IMR-90 (cell line): Measurements from ENCODE around the gene SRGAP3. TPM values are rescaled to one million over a fixed set of nuclear protein-coding genes. Genes with fewer than 3 reads are reported as not detected.

Source experiments
- ATAC-seq: fragments of 200-7000 bp; cut with Tn5 transposase; 2 replicates; pipeline ENCODE4 v1.9.1; 2020; ENCODE audit warnings: low read depth, mild to moderate bottlenecking, moderate library complexity
- BruUV-seq: library from RNA; stranded (reverse); fragments of 400-500 nt; replicated peaks from 2 replicates; lab custom pipeline; 2021; lab: Mats Ljungman, UMichigan
- CTCF ChIA-PET: fragments of 300-600 bp; formaldehyde crosslinking; extraction: SDS; loops from one replicate; lab custom pipeline; 2021; ENCODE audit warnings: antibody characterized with exemption; lab: Yijun Ruan, JAX
- POLR2A ChIA-PET: fragments of 300-600 bp; sonication (Branson Sonifier 250); formaldehyde crosslinking; loops from one replicate; lab custom pipeline; 2022; ENCODE audit warnings: antibody characterized with exemption; ENCODE audit not compliant: unreplicated experiment; lab: Charles Lee
- DNase-seq: peaks from one replicate; pipeline ENCODE4 v3.0.0; 2013
- H2AFZ ChIP-seq: replicated peaks from 2 replicates; pipeline ENCODE3; 2013; ENCODE audit warnings: low read length, mild to moderate bottlenecking; ENCODE audit not compliant: poor library complexity
- H2AK5ac ChIP-seq: 2 replicates; pipeline ENCODE4 v1.6.1; 2013; ENCODE audit warnings: low read depth, low read length, inconsistent platforms
- H2AK9ac ChIP-seq: replicated peaks from 2 replicates; pipeline ENCODE3; 2013; ENCODE audit warnings: mild to moderate bottlenecking, low read depth, low read length, moderate library complexity; ENCODE audit not compliant: poor library complexity
- H2BK120ac ChIP-seq: 2 replicates; pipeline ENCODE4 v1.6.1; 2013; ENCODE audit warnings: low read depth, low read length, inconsistent platforms
- H2BK15ac ChIP-seq: 3 replicates; pipeline ENCODE4 v1.6.1; 2013; ENCODE audit warnings: low read depth, low read length, inconsistent platforms
- H2BK20ac ChIP-seq: 2 replicates; pipeline ENCODE4 v1.6.1; 2013; ENCODE audit warnings: low read depth, mild to moderate bottlenecking, inconsistent platforms, low read length, moderate library complexity
- H2BK5ac ChIP-seq: 2 replicates; pipeline ENCODE4 v1.6.1; 2013; ENCODE audit warnings: mild to moderate bottlenecking, low read depth, low read length, inconsistent platforms; ENCODE audit not compliant: poor library complexity, severe bottlenecking
- H3K14ac ChIP-seq: replicated peaks from 2 replicates; pipeline ENCODE4 v1.6.1; 2013; ENCODE audit warnings: low read depth, low read length, inconsistent platforms
- H3K18ac ChIP-seq: 2 replicates; pipeline ENCODE4 v1.6.1; 2013; ENCODE audit warnings: low read depth, low read length, control low read depth
- H3K23ac ChIP-seq: 2 replicates; pipeline ENCODE4 v1.6.1; 2013; ENCODE audit warnings: low read depth, low read length, inconsistent platforms
- H3K27ac ChIP-seq: 2 replicates; pipeline ENCODE4 v1.5.1; 2013; ENCODE audit warnings: mild to moderate bottlenecking, control low read depth, low read length; ENCODE audit not compliant: insufficient read depth
- H3K27me3 ChIP-seq: 2 replicates; pipeline ENCODE4 v1.6.1; 2013; ENCODE audit warnings: low read length; ENCODE audit not compliant: control insufficient read depth, insufficient read depth
- H3K36me3 ChIP-seq: 2 replicates; pipeline ENCODE4 v1.6.1; 2013; ENCODE audit warnings: low read length, mixed read lengths; ENCODE audit not compliant: control insufficient read depth, insufficient read depth
- H3K4ac ChIP-seq: 2 replicates; pipeline ENCODE4 v1.6.1; 2013; ENCODE audit warnings: low read depth, low read length, inconsistent platforms
- H3K4me1 ChIP-seq: 2 replicates; pipeline ENCODE4 v1.6.1; 2013; ENCODE audit warnings: low read length, mixed read lengths; ENCODE audit not compliant: control insufficient read depth, insufficient read depth
- H3K4me2 ChIP-seq: 2 replicates; pipeline ENCODE4 v1.6.1; 2013; ENCODE audit warnings: low read depth, mild to moderate bottlenecking, control low read depth, low read length, moderate library complexity
- H3K4me3 ChIP-seq: 2 replicates; pipeline ENCODE4 v1.5.1; 2013; ENCODE audit warnings: low read depth, mild to moderate bottlenecking, control low read depth, low read length, moderate library complexity; ENCODE audit not compliant: insufficient read depth
- H3K56ac ChIP-seq: 2 replicates; pipeline ENCODE4 v1.6.1; 2013; ENCODE audit warnings: low read length, inconsistent platforms; ENCODE audit not compliant: insufficient read depth; ENCODE audit errors: extremely low read depth
- H3K79me1 ChIP-seq, 2 experiments: 2 replicates each; pipeline ENCODE4 v1.6.1; 2013; ENCODE audit warnings: low read length in 2 of 2, inconsistent platforms in 1 of 2, low read depth in 1 of 2
- H3K9ac ChIP-seq: 2 replicates; pipeline ENCODE4 v1.6.1; 2013; ENCODE audit warnings: low read depth, low read length, control low read depth
- H3K9me1 ChIP-seq: 2 replicates; pipeline ENCODE4 v1.6.1; 2013; ENCODE audit warnings: low read length, inconsistent platforms; ENCODE audit not compliant: insufficient read depth
- H3K9me3 ChIP-seq: 2 replicates; pipeline ENCODE4 v1.6.1; 2013; ENCODE audit warnings: low read length; ENCODE audit not compliant: control insufficient read depth, insufficient read depth
- H4K20me1 ChIP-seq: 2 replicates; pipeline ENCODE4 v1.6.1; 2013; ENCODE audit warnings: low read length, inconsistent platforms; ENCODE audit not compliant: insufficient read depth
- H4K5ac ChIP-seq: 2 replicates; pipeline ENCODE4 v1.6.1; 2013; ENCODE audit warnings: mild to moderate bottlenecking, low read depth, low read length, control low read depth
- H4K8ac ChIP-seq, 2 experiments: 2 replicates each; pipeline ENCODE4 v1.6.1; 2013; ENCODE audit warnings: low read depth in 2 of 2, low read length in 2 of 2, control low read depth in 1 of 2, inconsistent platforms in 1 of 2
- H4K91ac ChIP-seq: 2 replicates; pipeline ENCODE4 v1.6.1; 2013; ENCODE audit warnings: low read depth, low read length, inconsistent platforms; ENCODE audit not compliant: insufficient read depth
- BHLHE40 ChIP-seq: fragments of 150-350 bp; IDR thresholded peaks from 2 replicates; pipeline ENCODE4 v1.6.1; 2016; ENCODE audit warnings: mild to moderate bottlenecking, low read depth, low read length
- CEBPB ChIP-seq: IDR thresholded peaks from 2 replicates; pipeline ENCODE4 v1.6.1; 2012; ENCODE audit warnings: low read depth, low read length, improper control_type of control experiment
- CHD1 ChIP-seq: IDR thresholded peaks from 2 replicates; pipeline ENCODE4 v1.6.1; 2012; ENCODE audit warnings: low read depth, low read length, improper control_type of control experiment
- ELK1 ChIP-seq: fragments of 150-350 bp; IDR thresholded peaks from 2 replicates; pipeline ENCODE4 v1.6.1; 2016; ENCODE audit warnings: low read depth, mild to moderate bottlenecking, low read length, moderate library complexity, borderline replicate concordance
- FOS ChIP-seq: fragments of 150-350 bp; IDR thresholded peaks from 2 replicates; pipeline ENCODE4 v1.6.1; 2016; ENCODE audit warnings: low read depth, low read length
- MAFK ChIP-seq: IDR thresholded peaks from 2 replicates; pipeline ENCODE4 v1.6.1; 2012; ENCODE audit warnings: low read depth, low read length, improper control_type of control experiment
- MAZ ChIP-seq: IDR thresholded peaks from 2 replicates; pipeline ENCODE4 v1.6.1; 2012; ENCODE audit warnings: low read depth, mild to moderate bottlenecking, low read length, improper control_type of control experiment, moderate library complexity, borderline replicate concordance
- MXI1 ChIP-seq: IDR thresholded peaks from 2 replicates; pipeline ENCODE4 v1.6.1; 2012; ENCODE audit warnings: low read depth, mild to moderate bottlenecking, low read length, moderate library complexity, borderline replicate concordance
- NFE2L2 ChIP-seq: fragments of 150-350 bp; IDR thresholded peaks from 2 replicates; pipeline ENCODE4 v1.6.1; 2016; ENCODE audit warnings: low read depth, mild to moderate bottlenecking, low read length
- POLR2A ChIP-seq: IDR thresholded peaks from 2 replicates; pipeline ENCODE4 v1.6.1; 2012; ENCODE audit warnings: mild to moderate bottlenecking, low read depth, low read length
- RAD21 ChIP-seq: IDR thresholded peaks from 2 replicates; pipeline ENCODE4 v1.6.1; 2012; ENCODE audit warnings: low read length, improper control_type of control experiment
- RCOR1 ChIP-seq: IDR thresholded peaks from 2 replicates; pipeline ENCODE4 v1.6.1; 2012; ENCODE audit warnings: mild to moderate bottlenecking, low read length, improper control_type of control experiment; ENCODE audit not compliant: insufficient replicate concordance
- RFX5 ChIP-seq: IDR thresholded peaks from 2 replicates; pipeline ENCODE4 v1.8.0; 2012; ENCODE audit warnings: low read depth, mild to moderate bottlenecking, low read length, moderate library complexity
- SMC3 ChIP-seq: fragments of 150-350 bp; IDR thresholded peaks from 2 replicates; pipeline ENCODE4 v1.6.1; 2016; ENCODE audit warnings: low read depth, mild to moderate bottlenecking, antibody characterized with exemption, low read length, moderate library complexity
- WGBS, 2 experiments: methylation state at CpG; one replicate each; pipeline versions ENCODE4 v1.1.5 to v1.1.7; 2013; ENCODE audit warnings: missing lambda C conversion rate in 2 of 2; ENCODE audit not compliant: insufficient read length in 1 of 2; ENCODE audit errors: extremely low coverage in 2 of 2; 5-methylcytosine and 5-hydroxymethylcytosine counted together
- dilution Hi-C: fragments of 300-500 bp; cut with HindIII; formaldehyde crosslinking; loops from one replicate; pipeline ENCODE4 v1.14.3; 2018; ENCODE audit warnings: low sequenced_read_pairs; ENCODE audit not compliant: unreplicated experiment
- in situ Hi-C: fragments of 300-500 bp; cut with MboI; formaldehyde crosslinking; loops from 3 replicates; pipeline ENCODE4 v1.14.3; 2019; ENCODE audit warnings: low sequenced_read_pairs, inconsistent platforms, mixed read lengths
- intact Hi-C: fragments of 100-400 bp; cut with micrococcal nuclease; formaldehyde crosslinking; loops from 2 replicates; pipeline ENCODE4 v1.10.0; 2022
- polyA plus RNA-seq, 3 experiments: library from polyadenylated mRNA; depleted of rRNA; stranded (reverse); fragments of >200 nt; gene quantifications; 2 replicates each; pipeline ENCODE4 v1.2.3, GENCODE V29; 2012; ENCODE audit warnings: low replicate concordance in 1 of 3
- total RNA-seq: library from RNA; depleted of rRNA; stranded (reverse); fragments of >200 nt; gene quantifications from 2 replicates; pipeline ENCODE4 v1.2.3, GENCODE V29; 2012
- TF ChIP-seq, protein P1 (sequence below): fragments of 150-350 bp; IDR thresholded peaks from 2 replicates; pipeline ENCODE4 v1.6.1; 2017; ENCODE audit warnings: mild to moderate bottlenecking, antibody characterized with exemption, low read length, low read depth
- TF ChIP-seq, protein P2 (sequence below): conservative IDR thresholded peaks from 2 replicates; pipeline ENCODE4 v1.5.1; 2012; ENCODE audit warnings: mild to moderate bottlenecking, low read depth, low read length, improper control_type of control experiment

The SRGAP3 gene
- total and polyA plus RNA-seq, 2 of the 4 experiments (the other 2 are of a cell fraction) = 0.68 to 1.4 TPM

- in situ Hi-C loops = no loop called here
- Histone ChIP-seq H2AFZ (no peak overlapping the region), H3K9me1 (no peaks in the 10 kb centered on the region), H3K14ac (no peak overlapping the region), H2BK5ac (no peak overlapping the region), H4K20me1 (no peaks in the 10 kb centered on the region), H3K4me1 (no peaks in the 10 kb centered on the region), H3K4me3 (no peak overlapping the region), H4K8ac (no peak overlapping the region), H2BK15ac (no peak overlapping the region), H3K79me1 (no peaks in the 10 kb centered on the region), H3K9me3 (no peaks in the 10 kb centered on the region), H3K4me2 (no peak overlapping the region), H4K5ac (no peak overlapping the region), H3K4ac (no peak overlapping the region), H3K27ac (no peak overlapping the region), H3K56ac (no peak overlapping the region), H2AK9ac (no peak overlapping the region), H3K36me3 (no peaks in the 10 kb centered on the region), H2AK5ac (no peak overlapping the region), H3K23ac (no peak overlapping the region), H3K18ac (no peak overlapping the region), H2BK120ac (no peak overlapping the region), H3K27me3 (peaks cover 5% of the 10 kb centered on the region), H4K91ac (no peak overlapping the region), H2BK20ac (no peak overlapping the region), H3K9ac (no peak overlapping the region)
- ChIA-PET POLR2A (no interaction called here), CTCF (no interaction called here)
- BruUV-seq = no TSS peak
- TF ChIP-seq CEBPB = no peak
- TF ChIP-seq MAZ = no peak
- TF ChIP-seq CHD1 = no peak
- TF ChIP-seq BHLHE40 = no peak
- no peak for TF ChIP-seq RAD21
- TF ChIP-seq FOS = no peak
- TF ChIP-seq, protein P1, sequence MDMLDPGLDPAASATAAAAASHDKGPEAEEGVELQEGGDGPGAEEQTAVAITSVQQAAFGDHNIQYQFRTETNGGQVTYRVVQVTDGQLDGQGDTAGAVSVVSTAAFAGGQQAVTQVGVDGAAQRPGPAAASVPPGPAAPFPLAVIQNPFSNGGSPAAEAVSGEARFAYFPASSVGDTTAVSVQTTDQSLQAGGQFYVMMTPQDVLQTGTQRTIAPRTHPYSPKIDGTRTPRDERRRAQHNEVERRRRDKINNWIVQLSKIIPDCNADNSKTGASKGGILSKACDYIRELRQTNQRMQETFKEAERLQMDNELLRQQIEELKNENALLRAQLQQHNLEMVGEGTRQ = no peak
- TF ChIP-seq RCOR1 = no peak
- no peak for TF ChIP-seq SMC3
- TF ChIP-seq MAFK = no peak
- no peak for TF ChIP-seq ELK1
- no peak for TF ChIP-seq RFX5
- TF ChIP-seq, protein P2, sequence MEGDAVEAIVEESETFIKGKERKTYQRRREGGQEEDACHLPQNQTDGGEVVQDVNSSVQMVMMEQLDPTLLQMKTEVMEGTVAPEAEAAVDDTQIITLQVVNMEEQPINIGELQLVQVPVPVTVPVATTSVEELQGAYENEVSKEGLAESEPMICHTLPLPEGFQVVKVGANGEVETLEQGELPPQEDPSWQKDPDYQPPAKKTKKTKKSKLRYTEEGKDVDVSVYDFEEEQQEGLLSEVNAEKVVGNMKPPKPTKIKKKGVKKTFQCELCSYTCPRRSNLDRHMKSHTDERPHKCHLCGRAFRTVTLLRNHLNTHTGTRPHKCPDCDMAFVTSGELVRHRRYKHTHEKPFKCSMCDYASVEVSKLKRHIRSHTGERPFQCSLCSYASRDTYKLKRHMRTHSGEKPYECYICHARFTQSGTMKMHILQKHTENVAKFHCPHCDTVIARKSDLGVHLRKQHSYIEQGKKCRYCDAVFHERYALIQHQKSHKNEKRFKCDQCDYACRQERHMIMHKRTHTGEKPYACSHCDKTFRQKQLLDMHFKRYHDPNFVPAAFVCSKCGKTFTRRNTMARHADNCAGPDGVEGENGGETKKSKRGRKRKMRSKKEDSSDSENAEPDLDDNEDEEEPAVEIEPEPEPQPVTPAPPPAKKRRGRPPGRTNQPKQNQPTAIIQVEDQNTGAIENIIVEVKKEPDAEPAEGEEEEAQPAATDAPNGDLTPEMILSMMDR = no peak
- no peak for TF ChIP-seq NFE2L2
- TF ChIP-seq MXI1 = no peak
- no peak for TF ChIP-seq POLR2A
- intact Hi-C loops = no loop called here
- no peak for ATAC-seq
- DNase-seq = no peak
- no CpG with 5 or more reads among the region's 4 CpGs for WGBS, 2 experiments
- dilution Hi-C loops = no loop called here
These were observed 18.0 kb downstream of the SRGAP3 start for GRCh38 chr3:9231471-9231870.
